GM04504 (cell line): ENCODE results near the gene PAX5.

ENCODE experiments used
- DNase-seq: peaks from one replicate; pipeline ENCODE4 v3.0.0-alpha.2; 2012; ENCODE audit warnings: low read depth

PAX5 gene

DNA sequence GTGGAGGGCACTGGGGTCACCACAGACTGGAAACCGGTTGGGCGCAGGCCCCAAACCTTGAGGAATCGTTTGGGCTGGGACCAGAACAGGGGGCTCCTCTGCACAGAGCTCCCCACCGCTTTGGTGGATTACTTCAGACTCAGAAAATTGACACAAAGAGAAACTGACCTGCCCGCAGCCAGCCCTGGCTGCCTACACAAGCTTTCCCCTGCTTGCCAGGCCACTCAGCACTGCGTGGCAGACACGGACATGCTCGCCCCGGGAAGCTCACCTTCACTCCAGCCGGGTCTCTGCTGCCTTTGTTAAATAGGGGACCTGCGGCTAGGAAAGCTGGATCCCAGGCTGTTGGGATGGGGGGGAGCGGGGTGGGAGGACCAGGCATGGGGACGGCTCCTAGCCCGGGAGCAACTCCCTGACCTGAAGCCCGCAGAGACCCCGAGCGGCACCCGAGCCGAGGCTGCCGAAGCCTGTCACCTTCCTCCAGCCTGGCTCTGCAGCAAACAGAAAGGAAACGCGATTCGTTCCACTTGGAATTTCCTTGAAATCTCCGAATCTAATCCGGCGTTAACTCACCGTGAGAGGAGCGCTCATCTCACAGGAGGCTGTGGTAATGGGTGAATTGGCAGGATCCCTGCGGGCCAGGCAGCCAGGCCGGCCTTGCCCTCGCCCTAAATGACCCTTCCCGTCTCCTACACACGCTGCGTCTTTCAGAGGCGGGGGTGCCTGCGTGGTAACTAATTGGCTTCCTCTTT is 8.8 kb downstream of the PAX5 start:
- DNase-seq = no peak

DNA sequence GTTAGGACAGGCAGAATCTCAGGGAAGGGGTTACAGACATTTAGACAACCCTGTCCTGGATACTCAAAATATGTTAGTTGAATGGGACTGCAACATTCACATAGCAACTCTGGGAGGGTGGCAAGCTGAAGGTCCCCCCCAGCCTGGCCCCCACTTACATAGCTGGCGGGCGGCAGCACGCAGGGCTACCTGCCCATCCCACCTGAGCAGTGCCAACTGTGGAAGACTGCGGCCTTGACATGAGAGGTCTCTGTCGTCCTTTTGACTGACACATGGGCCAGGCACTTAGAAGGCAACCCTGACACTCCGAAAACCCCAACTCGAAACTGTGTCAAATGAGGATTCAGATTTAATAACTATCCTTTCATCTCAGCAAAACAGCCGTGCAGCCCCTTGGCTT is 16.5 kb downstream of the PAX5 start:
- DNase-seq = no peak

DNA sequence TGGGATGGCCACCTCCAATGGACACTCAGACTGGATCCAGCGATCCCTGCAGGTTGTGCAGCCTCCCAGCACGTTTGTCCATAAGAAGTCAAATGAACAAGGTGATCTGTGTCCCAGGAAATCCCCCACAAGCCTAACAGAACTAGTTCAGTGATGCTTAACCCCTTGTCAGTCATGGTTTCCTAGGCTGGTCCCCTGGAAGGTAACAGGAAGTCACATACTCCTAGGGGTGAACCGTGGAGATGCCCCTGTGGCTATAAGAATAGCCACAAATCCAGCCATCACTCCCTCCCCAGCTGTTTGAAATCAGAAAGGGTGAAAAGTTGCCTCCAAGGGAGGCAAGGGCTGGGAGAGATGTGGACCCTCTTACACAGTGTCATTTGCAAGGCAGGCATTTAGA is 22.5 kb downstream of the PAX5 start:
- no peak for DNase-seq

DNA sequence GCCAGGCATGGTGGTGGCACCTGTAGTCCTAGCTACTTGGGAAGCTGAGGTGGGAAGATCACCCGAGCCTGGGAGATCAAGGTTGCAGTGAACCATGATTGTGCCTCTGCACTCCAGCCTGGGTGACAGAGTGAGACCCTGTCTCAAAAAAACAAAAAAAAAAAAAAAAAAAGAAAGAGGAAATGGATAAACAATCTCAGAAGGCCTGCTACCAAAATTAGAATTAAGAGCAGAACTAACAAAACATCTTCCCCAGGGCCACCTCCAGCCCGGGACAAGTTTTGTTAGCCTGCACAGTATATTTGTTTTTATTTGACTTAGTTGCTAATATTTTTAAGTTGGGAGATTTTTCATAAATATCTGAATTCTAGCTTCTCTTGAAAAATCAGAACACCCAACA is 23.1 kb downstream of the PAX5 start:
- DNase-seq = no peak

DNA sequence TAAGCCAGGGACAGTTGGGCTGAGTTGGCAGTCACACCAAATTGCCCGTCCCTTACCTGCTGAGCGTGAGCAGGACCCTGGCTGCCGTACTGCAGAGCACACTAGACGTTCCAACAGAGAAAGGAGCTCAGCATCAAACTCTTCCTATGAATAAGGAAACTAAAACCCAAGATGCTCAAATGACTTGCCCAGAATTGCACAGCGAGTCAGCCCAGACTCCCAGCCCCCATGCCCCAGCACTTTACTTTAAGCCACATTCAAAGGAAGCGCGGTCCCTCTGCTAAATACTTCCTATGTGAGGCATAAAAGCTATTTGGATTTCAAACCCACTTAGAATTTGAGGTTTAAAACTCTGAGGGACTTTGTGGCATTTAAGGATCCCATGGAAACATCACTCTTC is 23.9 kb downstream of the PAX5 start:
- no peak for DNase-seq

DNA sequence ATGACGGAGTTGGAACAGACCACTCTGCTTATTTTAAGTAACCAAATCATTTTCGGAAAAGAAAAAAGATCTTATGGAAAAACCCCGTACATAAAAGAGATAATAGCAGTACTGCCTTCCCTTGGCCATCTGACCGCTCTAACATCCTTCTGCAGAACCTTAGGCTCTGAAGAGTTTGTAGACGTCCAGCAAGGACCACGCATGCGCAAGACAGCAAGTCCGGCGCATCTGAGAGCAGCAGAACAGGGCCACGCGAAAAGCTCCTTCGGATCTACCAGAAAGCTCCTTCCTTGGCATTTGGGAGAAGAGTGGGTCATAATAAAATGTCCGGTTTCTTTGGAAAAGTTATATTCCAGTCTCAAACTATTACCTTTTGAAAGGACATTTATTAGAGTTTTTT is 26.8 kb downstream of the PAX5 start:
- DNase-seq = no peak

DNA sequence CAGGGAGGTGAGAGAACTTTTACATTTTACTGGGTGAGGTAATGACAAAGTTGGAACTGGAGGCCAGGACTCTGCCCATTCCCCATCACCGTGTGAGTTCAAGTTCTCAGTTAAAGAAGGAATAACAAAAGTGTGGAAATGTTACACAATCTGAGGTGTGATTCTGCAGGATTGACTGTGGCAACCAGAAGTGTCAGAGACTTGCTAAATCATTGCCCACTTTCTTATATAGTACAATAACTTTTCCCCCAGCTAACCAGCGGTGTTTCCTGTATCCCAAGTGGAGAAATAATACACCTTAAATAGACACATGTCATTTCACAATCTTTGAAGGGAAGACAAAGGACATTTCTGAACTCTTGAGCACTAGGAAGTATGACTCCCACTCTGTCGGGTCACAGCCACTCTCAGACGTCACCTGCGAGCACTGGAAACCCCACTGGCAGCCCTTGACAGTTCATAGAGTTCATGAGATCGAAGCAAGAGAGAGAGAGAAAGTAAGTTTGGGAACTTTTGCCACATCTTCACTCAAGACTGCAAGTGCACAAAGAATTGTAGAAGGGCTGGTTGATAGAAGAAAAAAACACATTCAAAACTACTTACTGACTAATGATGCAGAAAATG is 28.4 kb downstream of the PAX5 start:
- no peak for DNase-seq

DNA sequence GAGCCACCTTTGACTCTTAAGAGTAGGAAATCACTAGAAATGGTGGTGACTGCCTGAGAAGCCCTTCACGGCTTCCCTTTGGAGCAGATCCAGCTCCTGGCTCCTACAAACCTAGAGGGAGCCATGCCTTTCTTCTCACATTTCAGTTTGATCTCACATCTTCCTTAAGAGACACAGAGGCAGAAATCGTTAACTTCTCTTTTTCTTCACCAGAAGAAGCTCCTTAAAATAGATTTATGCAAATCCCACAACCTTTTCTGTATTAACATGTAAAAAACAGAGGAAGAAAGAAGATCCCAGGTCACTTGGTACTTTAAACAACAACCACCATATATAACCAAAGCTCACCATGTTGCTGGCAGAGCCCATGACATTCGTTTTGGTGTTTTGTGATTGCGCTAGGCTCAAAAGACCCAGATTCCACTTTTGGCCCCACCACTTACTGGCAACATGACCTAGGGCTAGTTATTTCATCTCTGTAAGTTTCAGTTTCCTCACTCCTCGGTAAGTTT is 29.6 kb downstream of the PAX5 start:
- DNase-seq = no peak

DNA sequence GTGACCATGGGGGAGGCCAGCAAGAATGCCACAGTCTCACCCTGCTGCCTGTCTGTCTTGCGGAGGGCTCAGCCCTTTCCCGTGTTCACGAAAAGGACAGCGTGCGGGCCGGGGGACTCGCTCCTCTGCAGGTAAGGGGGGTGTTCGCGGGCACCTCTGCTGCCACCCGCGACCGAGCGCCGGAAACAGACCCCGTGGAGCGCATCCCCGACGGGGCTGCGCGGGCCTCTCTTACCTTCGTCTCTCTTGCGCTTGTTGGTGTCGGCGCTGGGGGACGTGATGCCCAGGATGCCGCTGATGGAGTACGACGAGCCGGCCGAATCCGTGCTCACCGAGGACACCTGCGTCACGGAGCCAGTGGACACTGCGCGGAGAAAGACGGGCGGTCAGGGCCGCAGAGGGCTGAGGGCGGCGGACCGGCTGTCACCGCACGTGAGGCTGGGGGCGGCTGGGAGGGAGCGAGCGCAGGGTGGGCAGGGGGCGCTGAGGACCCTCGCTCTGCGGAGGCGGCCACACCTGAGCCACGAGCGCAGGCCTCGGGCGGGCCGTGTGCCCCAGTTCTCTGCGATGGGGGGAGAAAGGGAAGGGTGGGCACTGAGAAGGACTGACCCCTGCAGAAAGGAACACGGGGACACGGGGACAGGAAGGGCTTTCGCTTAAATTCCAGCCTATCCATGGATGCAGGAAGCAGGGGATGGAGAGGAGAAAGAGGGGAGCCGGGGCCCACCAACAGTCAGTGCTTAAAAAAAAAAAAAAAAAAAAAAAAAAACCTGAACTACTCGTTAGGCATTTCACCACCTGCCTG is 31.5 kb downstream of the PAX5 start:
- no peak for DNase-seq

DNA sequence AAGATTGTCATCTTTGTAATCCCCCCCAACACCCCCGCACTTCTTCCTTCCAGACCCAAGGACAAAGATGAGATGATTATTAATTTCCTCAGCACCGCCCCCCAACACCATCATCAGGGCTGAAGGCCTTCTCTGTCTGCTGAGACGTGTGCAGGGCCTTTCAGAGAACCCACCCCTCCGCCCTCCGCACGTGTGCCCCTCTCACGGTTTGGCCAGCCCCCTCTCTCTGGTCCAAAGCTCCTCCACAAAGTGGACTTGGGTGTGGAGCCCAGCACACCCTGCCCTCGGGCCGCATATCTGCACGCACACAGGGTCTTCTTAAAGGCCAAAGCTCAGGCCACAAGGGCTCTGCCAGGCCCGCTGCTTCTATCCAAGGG is 32.0 kb downstream of the PAX5 start:
- no peak for DNase-seq

DNA sequence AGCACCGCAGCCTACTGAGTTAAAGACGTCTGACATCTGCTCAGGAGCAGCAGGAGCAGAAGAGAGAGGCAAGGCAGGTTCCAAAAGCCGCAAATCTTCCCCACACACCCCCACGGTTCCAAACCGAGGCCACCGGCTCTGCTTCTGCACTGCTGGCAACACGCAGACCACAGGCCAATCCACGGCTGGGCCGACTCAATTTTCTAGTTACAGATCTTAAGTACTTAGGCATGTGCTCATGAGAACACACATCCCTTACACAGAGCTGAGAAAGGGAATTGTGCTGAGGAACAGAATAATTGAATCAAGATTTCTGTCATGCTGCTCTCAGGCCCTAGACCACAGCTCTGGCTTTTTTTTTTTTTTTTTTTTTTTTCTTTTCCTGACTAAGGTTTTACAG is 32.6 kb downstream of the PAX5 start:
- no peak for DNase-seq

DNA sequence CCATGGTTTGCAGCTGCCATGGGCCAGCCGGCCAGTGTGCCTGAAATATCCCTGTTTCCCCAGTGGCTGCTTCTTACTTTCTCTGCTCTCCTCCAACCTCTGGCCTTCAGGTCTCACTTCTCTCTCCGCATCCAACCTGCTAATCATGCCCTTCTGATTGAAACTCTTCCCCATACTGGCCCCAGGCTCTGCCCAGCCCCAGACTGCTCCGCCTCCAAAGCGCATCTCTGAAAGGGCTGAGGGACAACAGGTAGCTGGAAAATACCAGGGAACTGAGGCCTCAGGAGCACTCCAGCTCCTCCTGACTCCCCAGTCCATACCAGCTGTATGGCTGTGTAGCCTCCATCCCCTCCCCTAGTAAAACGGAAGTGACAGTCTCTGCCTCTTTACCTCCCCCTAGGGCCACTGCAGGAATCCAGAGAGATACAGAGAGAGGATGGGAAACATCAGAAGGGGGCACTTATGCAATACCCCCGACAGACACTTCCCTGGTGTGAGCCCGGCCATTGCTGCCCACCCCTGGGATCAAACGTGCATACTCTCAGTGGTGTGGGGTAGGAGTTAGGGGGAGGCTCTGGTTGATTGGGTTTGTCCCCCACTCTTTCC is 34.2 kb downstream of the PAX5 start:
- no peak for DNase-seq

DNA sequence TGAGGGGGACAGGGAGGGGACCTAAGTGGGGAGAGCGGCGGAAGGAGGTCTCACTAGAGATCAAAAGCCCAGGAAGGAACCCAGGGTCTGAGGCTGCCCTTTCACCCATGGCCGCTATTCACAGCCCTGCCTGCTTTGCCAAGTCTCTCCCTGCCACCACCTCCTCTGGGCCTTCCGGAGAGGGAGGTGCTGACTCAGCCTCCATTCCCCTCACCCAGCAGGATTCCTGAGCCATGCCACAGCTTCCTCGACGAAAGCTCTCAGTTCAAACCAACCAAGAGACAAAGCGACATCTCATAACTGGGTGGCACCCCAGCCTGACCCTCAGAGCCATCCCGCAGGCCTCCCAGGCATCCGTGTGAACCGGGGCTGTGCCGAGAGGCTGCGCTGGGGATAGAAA is 36.7 kb downstream of the PAX5 start:
- DNase-seq = no peak

DNA sequence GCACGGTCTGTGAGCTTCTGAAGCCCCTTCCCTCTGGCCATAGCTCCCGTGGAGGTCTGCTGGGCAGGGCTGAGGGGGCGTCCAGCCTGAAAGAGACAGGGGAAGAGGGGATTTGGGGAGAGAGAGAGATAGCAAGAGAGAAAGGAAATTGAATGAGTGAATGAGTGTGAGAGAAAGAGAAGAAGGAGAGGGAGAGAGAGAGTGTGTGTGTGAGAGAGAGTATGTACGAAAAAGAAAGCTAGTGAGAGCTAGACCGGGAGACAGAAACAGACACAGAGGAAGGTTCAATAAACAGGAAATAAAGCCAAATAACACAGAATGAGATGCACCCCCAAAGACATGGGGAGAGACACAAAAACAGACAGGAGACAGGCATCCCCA is 37.4 kb downstream of the PAX5 start:
- DNase-seq = no peak

DNA sequence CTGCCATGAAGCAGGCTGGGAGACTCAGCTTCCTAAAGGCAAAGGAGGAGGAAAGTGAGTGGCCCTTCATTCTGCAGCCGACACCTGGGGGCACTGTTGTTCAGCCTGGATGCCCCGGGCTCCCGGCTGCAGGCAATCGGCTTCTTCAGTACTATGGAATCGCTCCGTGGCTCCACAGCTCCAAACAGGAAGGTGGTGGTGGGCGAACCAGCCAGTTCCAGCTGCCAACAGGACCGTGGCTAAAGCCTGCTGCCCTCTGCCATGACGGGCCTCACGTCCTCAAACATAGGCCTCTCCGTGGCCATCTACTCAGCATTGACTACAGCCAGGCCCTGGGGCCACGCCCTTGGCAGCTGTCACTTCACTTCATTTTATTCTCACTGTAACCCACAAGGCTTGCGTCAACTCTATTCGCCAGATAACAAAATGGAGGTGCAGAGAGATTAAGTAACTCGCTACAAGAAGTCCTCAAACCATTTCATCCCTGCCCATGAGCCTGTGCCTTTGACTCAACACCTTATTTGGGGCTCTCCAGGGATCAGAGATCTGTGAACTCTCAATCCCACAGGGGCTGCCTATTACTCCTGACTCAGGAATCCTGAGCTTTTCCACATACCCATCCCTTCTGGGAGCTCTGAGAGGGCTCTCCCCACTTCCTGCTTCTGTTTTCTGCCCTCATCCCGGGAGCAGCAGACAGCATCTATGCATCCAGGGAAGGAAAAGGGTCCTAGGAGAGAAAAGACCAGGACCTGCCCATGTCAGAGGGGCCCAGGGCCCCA is 38.0 kb downstream of the PAX5 start:
- no peak for DNase-seq

DNA sequence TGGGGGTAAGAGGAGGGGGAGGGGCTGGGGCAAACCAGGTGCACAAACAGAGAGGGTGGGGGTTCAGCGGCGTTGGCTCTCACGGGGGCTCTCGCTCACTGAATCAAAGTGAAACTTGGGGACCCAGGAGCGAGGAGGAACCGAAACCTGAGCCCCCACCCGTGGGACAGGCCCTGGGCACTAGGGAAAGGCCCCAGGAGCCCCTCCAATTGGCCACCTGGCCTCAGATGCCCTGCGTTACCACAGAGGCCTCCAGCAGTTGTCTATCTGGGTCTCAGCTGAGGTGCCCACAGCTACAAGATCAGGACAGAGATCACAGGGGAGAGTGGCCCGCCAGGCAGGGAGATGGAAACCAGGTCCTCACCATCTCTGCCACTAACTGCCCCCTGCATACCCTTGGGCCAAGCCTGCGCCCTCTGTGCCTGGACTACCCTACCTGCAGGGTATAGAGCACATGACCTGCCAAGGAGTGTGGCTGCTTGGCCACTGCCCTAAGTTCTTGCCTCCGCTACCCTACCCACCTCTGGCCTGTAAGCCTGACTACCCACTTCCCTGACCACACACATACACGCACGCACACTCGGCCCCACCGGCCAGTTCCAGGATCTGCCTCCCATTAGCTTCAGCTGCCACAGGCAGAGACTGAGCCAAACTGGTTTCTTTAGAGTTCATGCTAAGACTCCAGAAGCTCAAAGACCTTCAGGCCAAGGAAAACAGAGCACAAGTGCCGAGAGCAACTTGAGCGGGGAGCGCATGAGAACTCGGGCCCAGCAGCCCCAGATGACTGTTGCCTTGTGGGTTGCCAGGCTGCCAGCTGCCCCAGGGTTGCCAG is 39.9 kb downstream of the PAX5 start:
- no peak for DNase-seq

DNA sequence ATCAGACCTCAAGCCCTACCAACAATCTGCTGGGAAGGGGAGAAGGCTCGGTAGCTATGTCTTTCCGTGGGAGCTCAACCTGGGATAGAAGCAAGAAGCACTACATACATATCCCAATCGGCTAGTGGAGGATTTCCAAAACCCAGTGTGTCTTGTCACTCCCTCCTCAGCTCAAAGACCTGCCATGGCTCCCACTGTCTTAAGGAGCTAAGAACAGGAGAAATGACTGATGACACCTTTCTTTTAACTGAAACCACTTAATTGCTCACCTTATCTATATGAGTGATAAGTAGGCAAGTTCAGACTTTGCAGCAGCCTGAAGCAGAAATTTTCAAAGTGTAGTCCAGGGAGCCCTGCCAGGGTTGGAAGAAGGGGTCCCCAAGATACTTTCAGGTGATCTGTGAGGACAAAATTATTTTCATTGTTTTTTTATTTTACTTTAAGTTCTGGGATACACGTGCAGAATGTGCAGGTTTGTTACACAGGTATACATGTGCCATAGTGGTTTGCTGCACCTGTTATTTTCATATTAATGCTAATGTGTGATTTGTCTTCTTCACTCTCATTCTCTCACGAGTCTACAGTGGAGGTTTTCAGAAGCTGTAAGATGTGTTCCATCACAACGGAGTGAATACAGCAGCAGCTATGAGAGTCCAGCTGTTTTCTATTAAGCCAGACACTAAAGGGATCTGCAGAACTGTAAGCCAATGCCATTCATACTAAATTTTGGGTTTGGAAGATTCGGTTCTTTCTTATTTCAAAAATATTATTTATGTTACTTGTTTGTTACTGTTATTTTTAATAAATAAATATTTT is 41.4 kb downstream of the PAX5 start:
- no peak for DNase-seq

DNA sequence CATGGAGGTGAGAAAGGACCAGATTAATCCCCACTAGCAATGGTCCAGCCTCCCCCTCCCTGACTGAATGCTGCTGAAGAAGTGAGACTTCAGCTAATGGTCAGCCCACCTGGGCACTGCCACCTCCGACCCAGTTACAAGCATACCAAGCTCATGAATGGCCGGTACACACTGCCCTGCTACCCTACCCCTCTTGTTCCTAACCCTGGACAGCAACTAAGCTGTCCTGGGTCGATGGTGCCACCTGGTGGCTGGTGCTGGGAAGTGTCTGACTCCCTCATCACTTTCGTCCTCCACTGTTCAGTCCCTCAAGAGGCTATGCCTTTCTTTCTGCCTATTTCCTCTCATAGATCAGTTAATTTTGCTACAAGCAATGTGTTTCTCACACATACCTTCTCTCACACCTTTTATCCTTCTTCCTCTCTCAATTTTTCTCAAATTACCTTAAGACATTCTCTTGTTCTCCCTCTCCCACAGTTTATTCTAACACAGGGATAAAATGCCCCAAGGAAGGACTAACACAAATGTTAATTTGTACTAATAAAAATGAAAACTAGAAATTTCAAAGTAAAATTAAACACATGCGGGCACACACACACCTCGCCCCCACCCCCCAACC is 42.4 kb downstream of the PAX5 start:
- DNase-seq = no peak

DNA sequence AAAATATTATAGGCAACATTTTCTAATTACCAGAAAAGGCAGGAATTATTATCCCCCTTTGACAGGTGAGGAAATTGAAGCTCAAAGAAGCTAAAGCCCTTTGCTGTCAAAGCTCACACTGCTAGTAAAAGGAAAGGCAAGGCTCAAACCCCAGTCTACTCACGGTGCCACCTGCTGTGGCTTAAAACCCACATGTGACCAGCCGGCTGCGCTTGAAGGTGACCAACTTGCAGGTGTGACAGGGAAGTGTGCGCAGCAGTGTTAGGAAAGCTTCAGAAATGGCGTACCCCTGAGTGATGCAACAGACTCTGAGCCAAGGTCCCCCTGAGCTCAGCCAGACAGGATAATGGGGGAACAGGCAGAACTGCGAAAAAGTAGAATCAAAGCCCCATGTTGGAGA is 45.2 kb downstream of the PAX5 start:
- DNase-seq = no peak

DNA sequence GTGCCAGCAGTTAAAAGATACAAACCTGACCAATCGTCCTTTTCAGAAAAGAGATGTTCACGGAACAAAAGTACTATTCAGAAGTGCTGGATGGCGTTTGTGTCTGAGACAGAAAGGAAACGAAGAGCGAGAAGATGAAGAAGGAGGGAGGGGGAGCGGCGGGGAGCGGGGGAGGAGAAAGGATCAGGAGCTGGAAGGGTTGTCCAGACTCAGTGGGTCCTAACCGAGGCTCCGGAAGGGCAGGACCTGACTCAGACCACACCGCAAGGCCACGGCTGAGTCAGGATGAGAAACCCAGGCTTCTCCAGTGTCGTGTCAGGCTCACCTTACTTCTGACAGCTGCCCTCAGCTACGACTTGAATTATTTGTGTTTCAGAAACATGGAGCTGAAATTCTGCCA is 46.2 kb downstream of the PAX5 start:
- DNase-seq = no peak
